HL-60 (cell line): ENCODE measurements around the gene TRIM29.

Experiments used
- DNase-seq, 2 experiments: peaks; one replicate each; pipeline ENCODE4 v3.0.0-alpha.2; 2010 to 2020; ENCODE audit warnings: low read depth in 1 of 2, low spot score in 1 of 2
- H3K27ac ChIP-seq: fragments of 250-450 bp; sonication (Bioruptor Pico); replicated peaks from 2 replicates; pipeline ENCODE4 v1.5.1; 2020; ENCODE audit warnings: mild to moderate bottlenecking, moderate library complexity
- H3K27me3 ChIP-seq: fragments of 250-450 bp; sonication (Bioruptor Pico); 2 replicates; pipeline ENCODE4 v1.5.1; 2021; ENCODE audit warnings: mild to moderate bottlenecking, moderate library complexity; ENCODE audit not compliant: insufficient read depth, poor library complexity, severe bottlenecking
- H3K4me3 ChIP-seq: replicated peaks from 2 replicates; pipeline ENCODE4 v1.5.1; 2011; ENCODE audit warnings: mild to moderate bottlenecking, control low read depth, low read length; ENCODE audit not compliant: insufficient read depth
- CTCF ChIP-seq: IDR thresholded peaks from one replicate; pipeline ENCODE4 v1.5.1; 2011; ENCODE audit warnings: low read length, control low read depth, inconsistent platforms; ENCODE audit not compliant: insufficient read depth
- GABPA ChIP-seq: IDR thresholded peaks from 2 replicates; pipeline ENCODE4 v1.6.1; 2012; ENCODE audit warnings: low read depth
- POLR2AphosphoS5 ChIP-seq: IDR thresholded peaks from 2 replicates; pipeline ENCODE4 v1.6.1; 2012; ENCODE audit warnings: low read depth
- REST ChIP-seq: IDR thresholded peaks from 2 replicates; pipeline ENCODE4 v1.6.1; 2012; ENCODE audit warnings: low read depth; ENCODE audit not compliant: insufficient replicate concordance
- SPI1 ChIP-seq: IDR thresholded peaks from 2 replicates; pipeline ENCODE4 v1.6.1; 2012; ENCODE audit warnings: low read depth, mild to moderate bottlenecking, borderline replicate concordance

Gene TRIM29

GRCh38 chr11:120141768-120142423 lies 4.0 kb upstream of the TRIM29 start:
- Histone ChIP-seq H3K4me3 (no peak overlapping the region), H3K27ac (no peak overlapping the region), H3K27me3 (no peaks in the 10 kb centered on the region)
- DNase-seq = no peak
- TF ChIP-seq POLR2AphosphoS5 (no peak), REST (no peak), GABPA (no peak), CTCF (no peak), SPI1 (no peak)

GRCh38 chr11:120141113-120141767 lies 3.3 kb upstream of the TRIM29 start:
- H3K4me3 ChIP-seq = no peak overlapping the region
- H3K27ac ChIP-seq = no peak overlapping the region
- DNase-seq = no peak
- no peaks in the 10 kb centered on the region for H3K27me3 ChIP-seq
- TF ChIP-seq POLR2AphosphoS5 (no peak), GABPA (no peak), CTCF (no peak), REST (no peak), SPI1 (no peak)

GRCh38 chr11:120139316-120140069 lies 1.6 kb upstream of the TRIM29 start:
- H3K4me3 ChIP-seq = no peak overlapping the region
- no peak for DNase-seq
- TF ChIP-seq GABPA = no peak
- TF ChIP-seq SPI1 = no peak
- no peak for TF ChIP-seq REST
- H3K27ac ChIP-seq = no peak overlapping the region
- H3K27me3 ChIP-seq = peaks cover 2% of the 10 kb centered on the region
